ENCODE measurements around the gene PHLDA1. TPM values are rescaled to one million over a fixed set of nuclear protein-coding genes. Genes with fewer than 3 reads are reported as not detected.
A peak's percentile ranks its signal among the peaks of the same experiment; 100 is the strongest.

PHLDA1 gene
- total and polyA plus RNA-seq, 2 experiments from 2014 or later, result 11.7 to 21.6 TPM

DNA sequence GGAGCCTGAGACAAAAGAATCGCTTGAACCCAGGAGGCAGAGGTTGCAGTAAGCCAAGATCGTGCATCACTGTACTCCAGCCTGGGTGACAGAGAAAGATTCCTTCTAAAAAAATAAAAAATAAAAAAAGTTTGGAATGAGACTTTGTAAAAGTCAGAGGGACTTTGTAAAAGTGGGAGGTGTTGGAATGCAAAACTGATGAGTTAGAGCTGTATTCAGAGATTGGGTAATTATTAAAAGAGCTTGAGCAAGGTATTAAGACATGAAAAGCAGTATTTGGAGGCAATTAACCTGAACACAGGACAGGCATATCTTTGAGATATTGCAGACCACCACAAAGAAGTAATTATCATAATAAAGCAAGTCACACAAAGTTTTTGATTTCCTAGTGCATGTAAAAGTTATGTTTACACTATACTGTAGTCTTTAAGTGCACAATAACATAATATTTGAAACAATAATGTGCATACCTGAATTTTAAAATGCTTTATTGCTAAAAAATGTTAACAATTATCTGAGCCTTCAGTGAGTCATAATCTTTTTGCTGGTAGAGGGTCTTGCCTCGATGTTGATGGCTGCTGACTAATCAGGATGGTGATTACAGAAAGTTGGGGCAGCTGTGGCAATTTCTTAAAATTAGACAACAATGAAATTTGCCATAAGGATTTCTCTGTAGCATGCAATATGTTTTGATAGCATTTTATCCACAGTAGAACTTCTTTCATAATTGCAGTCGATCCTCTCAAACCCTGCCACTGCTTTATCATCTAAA is 33.1 kb downstream of the PHLDA1 start:
- Histone ChIP-seq H3K79me2 (replicated peaks; ENCODE audit: insufficient read depth) (no peaks in the 10 kb centered on the region), H4K20me1 (replicated peaks; ENCODE audit: insufficient read depth) (no peaks in the 10 kb centered on the region), H3K4me1 (ENCODE audit: insufficient read depth) (peaks cover 19% of the 10 kb centered on the region), H2AFZ (0 out of 2 replicates have a peak overlapping the region, but pooled peaks have one; percentile 56), H3F3A (replicated peaks; ENCODE audit: low read depth) (no peaks in the 10 kb centered on the region), H3K9me2 (ENCODE audit: insufficient read depth) (peaks cover 14% of the 10 kb centered on the region; the same call in 1 of the 2 replicates), H3K27me3 (ENCODE audit: insufficient read depth) (no peaks in the 10 kb centered on the region), H3K4me2 (no peak overlapping the region), H3K27ac (ENCODE audit: low read depth) (no peak overlapping the region), H3K4me3 (no peak overlapping the region), H3K36me3 (ENCODE audit: insufficient read depth) (no peaks in the 10 kb centered on the region)
- peaks cover 9% of the 10 kb centered on the region for H3K4me1 Mint-ChIP-seq
- H3K27me3 Mint-ChIP-seq (ENCODE audit: insufficient read depth, low read depth, poor library complexity), result no peaks in the 10 kb centered on the region
- no peaks in the 10 kb centered on the region for H3K9me3 Mint-ChIP-seq
- TF ChIP-seq, protein P1, sequence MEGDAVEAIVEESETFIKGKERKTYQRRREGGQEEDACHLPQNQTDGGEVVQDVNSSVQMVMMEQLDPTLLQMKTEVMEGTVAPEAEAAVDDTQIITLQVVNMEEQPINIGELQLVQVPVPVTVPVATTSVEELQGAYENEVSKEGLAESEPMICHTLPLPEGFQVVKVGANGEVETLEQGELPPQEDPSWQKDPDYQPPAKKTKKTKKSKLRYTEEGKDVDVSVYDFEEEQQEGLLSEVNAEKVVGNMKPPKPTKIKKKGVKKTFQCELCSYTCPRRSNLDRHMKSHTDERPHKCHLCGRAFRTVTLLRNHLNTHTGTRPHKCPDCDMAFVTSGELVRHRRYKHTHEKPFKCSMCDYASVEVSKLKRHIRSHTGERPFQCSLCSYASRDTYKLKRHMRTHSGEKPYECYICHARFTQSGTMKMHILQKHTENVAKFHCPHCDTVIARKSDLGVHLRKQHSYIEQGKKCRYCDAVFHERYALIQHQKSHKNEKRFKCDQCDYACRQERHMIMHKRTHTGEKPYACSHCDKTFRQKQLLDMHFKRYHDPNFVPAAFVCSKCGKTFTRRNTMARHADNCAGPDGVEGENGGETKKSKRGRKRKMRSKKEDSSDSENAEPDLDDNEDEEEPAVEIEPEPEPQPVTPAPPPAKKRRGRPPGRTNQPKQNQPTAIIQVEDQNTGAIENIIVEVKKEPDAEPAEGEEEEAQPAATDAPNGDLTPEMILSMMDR (conservative IDR thresholded peaks at IDR 0.05; ENCODE audit: low read depth in 2 of 2), result no peak
- no peak for TF ChIP-seq ZNF331 (CRISPR knock-in tag; IDR thresholded peaks at IDR 0.05; ENCODE audit: low read depth)
- TF ChIP-seq NANOG (IDR thresholded peaks at IDR 0.05; ENCODE audit: borderline replicate concordance), result no peak
- no peak for TF ChIP-seq STAT1 (IDR thresholded peaks at IDR 0.05; ENCODE audit: unreplicated experiment)
- no peak for TF ChIP-seq ZNF462 (CRISPR knock-in tag; IDR thresholded peaks at IDR 0.05)
- TF ChIP-seq CREB1 (CRISPR knock-in tag; IDR thresholded peaks at IDR 0.05; ENCODE audit: low read depth), result no peak
- no peak for TF ChIP-seq EZH2phosphoT487 (IDR thresholded peaks at IDR 0.05; ENCODE audit: unreplicated experiment)
- TF ChIP-seq, protein P2, sequence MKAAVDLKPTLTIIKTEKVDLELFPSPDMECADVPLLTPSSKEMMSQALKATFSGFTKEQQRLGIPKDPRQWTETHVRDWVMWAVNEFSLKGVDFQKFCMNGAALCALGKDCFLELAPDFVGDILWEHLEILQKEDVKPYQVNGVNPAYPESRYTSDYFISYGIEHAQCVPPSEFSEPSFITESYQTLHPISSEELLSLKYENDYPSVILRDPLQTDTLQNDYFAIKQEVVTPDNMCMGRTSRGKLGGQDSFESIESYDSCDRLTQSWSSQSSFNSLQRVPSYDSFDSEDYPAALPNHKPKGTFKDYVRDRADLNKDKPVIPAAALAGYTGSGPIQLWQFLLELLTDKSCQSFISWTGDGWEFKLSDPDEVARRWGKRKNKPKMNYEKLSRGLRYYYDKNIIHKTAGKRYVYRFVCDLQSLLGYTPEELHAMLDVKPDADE (IDR thresholded peaks at IDR 0.05), result no peak
- no peak for TF ChIP-seq JUNB (IDR thresholded peaks at IDR 0.05; ENCODE audit: unreplicated experiment)
- no peak for TF ChIP-seq ZNF114 (CRISPR knock-in tag; IDR thresholded peaks at IDR 0.05)
- TF ChIP-seq, protein P3, sequence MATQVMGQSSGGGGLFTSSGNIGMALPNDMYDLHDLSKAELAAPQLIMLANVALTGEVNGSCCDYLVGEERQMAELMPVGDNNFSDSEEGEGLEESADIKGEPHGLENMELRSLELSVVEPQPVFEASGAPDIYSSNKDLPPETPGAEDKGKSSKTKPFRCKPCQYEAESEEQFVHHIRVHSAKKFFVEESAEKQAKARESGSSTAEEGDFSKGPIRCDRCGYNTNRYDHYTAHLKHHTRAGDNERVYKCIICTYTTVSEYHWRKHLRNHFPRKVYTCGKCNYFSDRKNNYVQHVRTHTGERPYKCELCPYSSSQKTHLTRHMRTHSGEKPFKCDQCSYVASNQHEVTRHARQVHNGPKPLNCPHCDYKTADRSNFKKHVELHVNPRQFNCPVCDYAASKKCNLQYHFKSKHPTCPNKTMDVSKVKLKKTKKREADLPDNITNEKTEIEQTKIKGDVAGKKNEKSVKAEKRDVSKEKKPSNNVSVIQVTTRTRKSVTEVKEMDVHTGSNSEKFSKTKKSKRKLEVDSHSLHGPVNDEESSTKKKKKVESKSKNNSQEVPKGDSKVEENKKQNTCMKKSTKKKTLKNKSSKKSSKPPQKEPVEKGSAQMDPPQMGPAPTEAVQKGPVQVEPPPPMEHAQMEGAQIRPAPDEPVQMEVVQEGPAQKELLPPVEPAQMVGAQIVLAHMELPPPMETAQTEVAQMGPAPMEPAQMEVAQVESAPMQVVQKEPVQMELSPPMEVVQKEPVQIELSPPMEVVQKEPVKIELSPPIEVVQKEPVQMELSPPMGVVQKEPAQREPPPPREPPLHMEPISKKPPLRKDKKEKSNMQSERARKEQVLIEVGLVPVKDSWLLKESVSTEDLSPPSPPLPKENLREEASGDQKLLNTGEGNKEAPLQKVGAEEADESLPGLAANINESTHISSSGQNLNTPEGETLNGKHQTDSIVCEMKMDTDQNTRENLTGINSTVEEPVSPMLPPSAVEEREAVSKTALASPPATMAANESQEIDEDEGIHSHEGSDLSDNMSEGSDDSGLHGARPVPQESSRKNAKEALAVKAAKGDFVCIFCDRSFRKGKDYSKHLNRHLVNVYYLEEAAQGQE (IDR thresholded peaks at IDR 0.05; ENCODE audit: unreplicated experiment), result no peak
- TF ChIP-seq EZH2 (IDR thresholded peaks at IDR 0.05; ENCODE audit: low read depth, unreplicated experiment), result no peak
- no peak for TF ChIP-seq POLR2AphosphoS5 (IDR thresholded peaks at IDR 0.05; ENCODE audit: low read depth)
- H3K36me3 Mint-ChIP-seq (ENCODE audit: low read depth), result no peaks in the 10 kb centered on the region
- H3K27ac Mint-ChIP-seq, result no peak overlapping the region
- DNase-seq (ENCODE audit: low spot score) (no peak), ATAC-seq (no peak)
- no peak overlapping the region for H3K4me3 Mint-ChIP-seq
